A549 (cell line): Measurements from ENCODE around the gene KRT13.

ENCODE experiments used
- BHLHE40 ChIP-seq: IDR thresholded peaks from 2 replicates; pipeline ENCODE4 v1.6.1; 2012; ENCODE audit warnings: low read depth, low read length, inconsistent platforms
- CEBPB ChIP-seq, 2 experiments: fragments of >200 bp in 1 of 2; sonication (Bioruptor Twin) in 1 of 2; formaldehyde crosslinking in 1 of 2; IDR thresholded peaks; 2 replicates each; pipeline ENCODE4 v1.6.1; 2012 to 2016
- EP300 ChIP-seq, 2 experiments: fragments of >200 bp; sonication (Bioruptor Twin); formaldehyde crosslinking; IDR thresholded peaks; 2 replicates in 1 of 2; 3 replicates in 1 of 2; pipeline ENCODE4 v1.6.1; 2016 to 2017
- JUNB ChIP-seq: fragments of >200 bp; sonication (Bioruptor Twin); formaldehyde crosslinking; IDR thresholded peaks from 2 replicates; pipeline ENCODE4 v1.6.1; 2016
- MAX ChIP-seq: IDR thresholded peaks from 2 replicates; pipeline ENCODE4 v1.6.1; 2012
- PBX3 ChIP-seq: IDR thresholded peaks from 2 replicates; pipeline ENCODE4 v1.6.1; 2012
- RCOR1 ChIP-seq: fragments of 150-350 bp; IDR thresholded peaks from 2 replicates; pipeline ENCODE4 v1.6.1; 2014; ENCODE audit warnings: antibody characterized with exemption, low read length, low read depth
- SMC3 ChIP-seq: fragments of >200 bp; sonication (Bioruptor Twin); formaldehyde crosslinking; IDR thresholded peaks from 3 replicates; pipeline ENCODE4 v1.6.1; 2018; ENCODE audit warnings: inconsistent platforms
- ZC3H11A ChIP-seq: fragments of 450-650 bp; IDR thresholded peaks from 2 replicates; pipeline ENCODE4 v1.6.1; 2014; ENCODE audit warnings: antibody characterized with exemption, mild to moderate bottlenecking
- TF ChIP-seq, protein P1 (sequence below): fragments of >200 bp; sonication (Bioruptor Twin); formaldehyde crosslinking; IDR thresholded peaks from 3 replicates; pipeline ENCODE4 v1.5.1; 2016

GRCh38 chr17:41546819-41547218 lies 41.4 kb upstream of the KRT13 start:
- no peak for TF ChIP-seq MAX
- TF ChIP-seq, protein P1, sequence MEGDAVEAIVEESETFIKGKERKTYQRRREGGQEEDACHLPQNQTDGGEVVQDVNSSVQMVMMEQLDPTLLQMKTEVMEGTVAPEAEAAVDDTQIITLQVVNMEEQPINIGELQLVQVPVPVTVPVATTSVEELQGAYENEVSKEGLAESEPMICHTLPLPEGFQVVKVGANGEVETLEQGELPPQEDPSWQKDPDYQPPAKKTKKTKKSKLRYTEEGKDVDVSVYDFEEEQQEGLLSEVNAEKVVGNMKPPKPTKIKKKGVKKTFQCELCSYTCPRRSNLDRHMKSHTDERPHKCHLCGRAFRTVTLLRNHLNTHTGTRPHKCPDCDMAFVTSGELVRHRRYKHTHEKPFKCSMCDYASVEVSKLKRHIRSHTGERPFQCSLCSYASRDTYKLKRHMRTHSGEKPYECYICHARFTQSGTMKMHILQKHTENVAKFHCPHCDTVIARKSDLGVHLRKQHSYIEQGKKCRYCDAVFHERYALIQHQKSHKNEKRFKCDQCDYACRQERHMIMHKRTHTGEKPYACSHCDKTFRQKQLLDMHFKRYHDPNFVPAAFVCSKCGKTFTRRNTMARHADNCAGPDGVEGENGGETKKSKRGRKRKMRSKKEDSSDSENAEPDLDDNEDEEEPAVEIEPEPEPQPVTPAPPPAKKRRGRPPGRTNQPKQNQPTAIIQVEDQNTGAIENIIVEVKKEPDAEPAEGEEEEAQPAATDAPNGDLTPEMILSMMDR: no peak
- TF ChIP-seq JUNB: no peak
- TF ChIP-seq PBX3: no peak
- no peak for TF ChIP-seq EP300 (IDR thresholded peaks at IDR 0.05)
- TF ChIP-seq CEBPB (IDR thresholded peaks at IDR 0.05): no peak
- TF ChIP-seq ZC3H11A: no peak
- TF ChIP-seq SMC3: no peak
- no peak for TF ChIP-seq BHLHE40
- TF ChIP-seq RCOR1: no peak
